Upper lobe of left lung (tissue), 6 donors: ENCODE results near the gene PROSER2. TPM values are rescaled to one million over a fixed set of nuclear protein-coding genes. Genes with fewer than 3 reads are reported as not detected.

ENCODE experiments used
- ATAC-seq, 2 donors: fragments of 200-7000 bp; cut with Tn5 transposase; one replicate each; pipeline ENCODE4 v1.9.1; 2022; ENCODE audit warnings: mild to moderate bottlenecking in 2 of 2, moderate library complexity in 2 of 2; ENCODE audit not compliant: low FRiP score in 2 of 2
- DNase-seq, 2 donors: peaks; one replicate each; pipeline ENCODE4 v3.0.0-alpha.2; 2019 to 2020
- H3K27ac ChIP-seq, 4 donors: fragments of 200-600 bp; sonication (generic); one replicate each; pipeline ENCODE4 v1.5.1; 2016 to 2019
- H3K27me3 ChIP-seq, 4 donors: fragments of 200-600 bp; sonication (generic); one replicate each; pipeline ENCODE4 v1.5.1; 2017 to 2019
- H3K36me3 ChIP-seq, 4 donors: fragments of 200-600 bp; sonication (generic); one replicate each; pipeline ENCODE4 v1.5.1; 2016 to 2019
- H3K4me1 ChIP-seq, 4 donors: fragments of 200-600 bp; sonication (generic); one replicate each; pipeline ENCODE4 v1.5.1; 2018 to 2019
- H3K4me3 ChIP-seq, 4 donors: fragments of 200-600 bp; sonication (generic); one replicate each; pipeline ENCODE4 v1.5.1; 2017 to 2019; ENCODE audit warnings: mild to moderate bottlenecking in 2 of 4, moderate library complexity in 1 of 4
- H3K9me3 ChIP-seq, 4 donors: fragments of 200-600 bp; sonication (generic); one replicate each; pipeline ENCODE4 v1.5.1; 2018 to 2019
- EP300 ChIP-seq, 4 donors: sonication (generic); formaldehyde crosslinking; IDR thresholded peaks; one replicate each; pipeline ENCODE4 v1.5.1; 2017; ENCODE audit warnings: antibody characterized with exemption in 4 of 4, control low read depth in 2 of 4
- POLR2A ChIP-seq, 4 donors: fragments of 450-650 bp; IDR thresholded peaks; one replicate each; pipeline ENCODE4 v1.5.1; 2016 to 2017; ENCODE audit warnings: antibody characterized with exemption in 4 of 4, mild to moderate bottlenecking in 2 of 4
- POLR2AphosphoS5 ChIP-seq, 2 donors: sonication (generic); formaldehyde crosslinking; IDR thresholded peaks; one replicate each; pipeline ENCODE4 v1.5.1; 2017; ENCODE audit warnings: antibody characterized with exemption in 2 of 2
- WGBS, 2 donors: methylation state at CpG; one replicate each; pipeline ENCODE4 v1.1.5; 2017 to 2018; 5-methylcytosine and 5-hydroxymethylcytosine counted together
- total RNA-seq, 6 donors: library from RNA; depleted of rRNA in 4 of 6; stranded (reverse); fragments of >200 nt in 4 of 6; gene quantifications; one replicate each; pipeline versions ENCODE4 v1.1.0 to v1.2.1, GENCODE V29; 2016 to 2021
- TF ChIP-seq, protein P1 (sequence below), 6 experiments: fragments of 450-650 bp in 4 of 6; fragments of 200-600 bp in 2 of 6; sonication (generic) in 2 of 6; IDR thresholded peaks; one replicate each; pipeline ENCODE4 v1.5.1; 2016 to 2019; ENCODE audit warnings: antibody characterized with exemption in 6 of 6
- donor health status: DM: no; HTN: no; CAD: no; lungs with moderate emphysema.
- donor health status: DM: no; HTN: yes; CAD: no; lungs with severe emphysema.

PROSER2 gene
- total RNA-seq, 6 donors from 2014 or later, result 19.8 to 64.5 (median 24.7) TPM

- DNase-seq, result no peak
- TF ChIP-seq EP300 (IDR thresholded peaks at IDR 0.05), result no peak
- WGBS, 2 donors, result 12 to 15% methylated on average over 6 of the region's 6 CpGs
Measured at GRCh38 chr10:11823989-11824346, 812 bp downstream of the PROSER2 start.

GRCh38 chr10:11824376-11824775 is 1.2 kb downstream of the PROSER2 start:
- H3K4me3 ChIP-seq, result peak overlapping the region; percentile 55 to 85 (median 84)
- no peak for ATAC-seq
- peak overlapping the region; percentile 86 to 90 (median 90) for H3K27ac ChIP-seq
- no peaks in the 10 kb centered on the region for H3K36me3 ChIP-seq
- TF ChIP-seq EP300 (IDR thresholded peaks at IDR 0.05) (no peak), POLR2A (IDR thresholded peaks at IDR 0.05) (no peak), POLR2AphosphoS5 (IDR thresholded peaks at IDR 0.05) (no peak)
- TF ChIP-seq, protein P1, sequence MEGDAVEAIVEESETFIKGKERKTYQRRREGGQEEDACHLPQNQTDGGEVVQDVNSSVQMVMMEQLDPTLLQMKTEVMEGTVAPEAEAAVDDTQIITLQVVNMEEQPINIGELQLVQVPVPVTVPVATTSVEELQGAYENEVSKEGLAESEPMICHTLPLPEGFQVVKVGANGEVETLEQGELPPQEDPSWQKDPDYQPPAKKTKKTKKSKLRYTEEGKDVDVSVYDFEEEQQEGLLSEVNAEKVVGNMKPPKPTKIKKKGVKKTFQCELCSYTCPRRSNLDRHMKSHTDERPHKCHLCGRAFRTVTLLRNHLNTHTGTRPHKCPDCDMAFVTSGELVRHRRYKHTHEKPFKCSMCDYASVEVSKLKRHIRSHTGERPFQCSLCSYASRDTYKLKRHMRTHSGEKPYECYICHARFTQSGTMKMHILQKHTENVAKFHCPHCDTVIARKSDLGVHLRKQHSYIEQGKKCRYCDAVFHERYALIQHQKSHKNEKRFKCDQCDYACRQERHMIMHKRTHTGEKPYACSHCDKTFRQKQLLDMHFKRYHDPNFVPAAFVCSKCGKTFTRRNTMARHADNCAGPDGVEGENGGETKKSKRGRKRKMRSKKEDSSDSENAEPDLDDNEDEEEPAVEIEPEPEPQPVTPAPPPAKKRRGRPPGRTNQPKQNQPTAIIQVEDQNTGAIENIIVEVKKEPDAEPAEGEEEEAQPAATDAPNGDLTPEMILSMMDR (IDR thresholded peaks at IDR 0.05), result no peak
- peaks cover 0 to 36% (median 12%) of the 10 kb centered on the region in 4 donors for H3K4me1 ChIP-seq
- WGBS, 2 donors, result 39 to 45% methylated on average over 6 of the region's 6 CpGs
- H3K27me3 ChIP-seq, result peaks cover 0 to 8% (median 0%) of the 10 kb centered on the region in 4 donors
- H3K9me3 ChIP-seq, result no peaks in the 10 kb centered on the region
- no peak for DNase-seq

More at GRCh38 chr10:11823989-11824346, 812 bp downstream of the PROSER2 start:
- H3K36me3 ChIP-seq, result no peaks in the 10 kb centered on the region
- no peaks in the 10 kb centered on the region for H3K9me3 ChIP-seq
- H3K27ac ChIP-seq, result peak overlapping the region; percentile 86 to 90 (median 90)
- ATAC-seq, result no peak
- peak overlapping the region; percentile 55 to 85 (median 84) for H3K4me3 ChIP-seq
- H3K4me1 ChIP-seq, result peaks cover 0 to 36% (median 12%) of the 10 kb centered on the region in 4 donors
- H3K27me3 ChIP-seq, result peaks cover 0 to 8% (median 0%) of the 10 kb centered on the region in 4 donors

- no peaks in the 10 kb centered on the region for H3K36me3 ChIP-seq
- H3K27me3 ChIP-seq, result peaks cover 0 to 8% (median 0%) of the 10 kb centered on the region in 4 donors
- H3K4me3 ChIP-seq, result peak overlapping the region in 3 of 4 donors; percentile 83 to 85 (median 84)
- WGBS, 2 donors, result 75 to 82% methylated on average over 11 of the region's 11 CpGs
- TF ChIP-seq, protein P1 (IDR thresholded peaks at IDR 0.05), result no peak
- TF ChIP-seq POLR2AphosphoS5 (IDR thresholded peaks at IDR 0.05) (no peak), EP300 (IDR thresholded peaks at IDR 0.05) (no peak), POLR2A (IDR thresholded peaks at IDR 0.05) (no peak)
- DNase-seq (no peak), ATAC-seq (peak in 1 of 2 donors; percentile 22)
- H3K9me3 ChIP-seq, result no peaks in the 10 kb centered on the region
- H3K27ac ChIP-seq, result peak overlapping the region in 3 of 4 donors; percentile 86 to 90 (median 90)
- peaks cover 0 to 36% (median 10%) of the 10 kb centered on the region in 4 donors for H3K4me1 ChIP-seq
Measured at GRCh38 chr10:11824825-11825224, 1.7 kb downstream of the PROSER2 start.

DNA sequence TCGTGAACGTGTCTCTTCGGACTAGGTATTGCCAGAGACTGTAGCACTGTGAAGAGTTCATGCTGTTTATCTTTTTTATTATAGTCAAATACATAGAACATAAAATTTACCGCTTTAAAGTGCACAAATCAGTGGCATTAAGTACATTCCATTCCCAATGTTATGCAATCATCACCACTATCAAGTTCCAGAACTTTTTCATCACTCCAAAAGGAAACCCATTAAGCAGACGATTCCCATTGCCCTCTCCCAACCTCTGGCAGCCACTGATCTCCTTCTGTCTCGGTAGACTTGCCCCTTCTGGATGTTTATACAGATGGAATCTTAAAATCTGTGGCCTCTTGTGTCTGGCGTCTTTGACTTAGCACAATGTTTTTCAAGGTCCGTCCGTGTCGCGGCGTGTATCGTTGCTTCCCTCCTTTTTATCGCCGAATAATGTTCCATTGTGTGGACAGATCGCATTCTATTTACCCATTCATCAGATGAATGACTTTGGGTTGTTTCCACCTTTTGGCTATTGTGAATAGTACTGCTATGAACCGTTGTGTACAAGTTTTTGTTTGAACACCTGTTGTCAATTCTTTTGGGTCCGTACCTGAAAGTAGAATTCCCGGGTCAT is 2.7 kb downstream of the PROSER2 start:
- no peak for ATAC-seq
- Histone ChIP-seq H3K36me3 (no peaks in the 10 kb centered on the region), H3K4me3 (peak overlapping the region in 3 of 4 donors; percentile 83 to 85 (median 84)), H3K4me1 (peaks cover 1 to 46% (median 17%) of the 10 kb centered on the region in 4 donors), H3K27ac (peak overlapping the region in 2 of 4 donors; percentile 86 to 90), H3K27me3 (peaks cover 0 to 8% (median 0%) of the 10 kb centered on the region in 4 donors), H3K9me3 (no peaks in the 10 kb centered on the region)
- DNase-seq, result no peak
- WGBS, 2 donors, result 78 to 80% methylated on average over 19 of the region's 19 CpGs
- TF ChIP-seq, protein P1 (IDR thresholded peaks at IDR 0.05), result no peak
- TF ChIP-seq POLR2AphosphoS5 (IDR thresholded peaks at IDR 0.05), result no peak
- no peak for TF ChIP-seq POLR2A (IDR thresholded peaks at IDR 0.05)
- TF ChIP-seq EP300 (IDR thresholded peaks at IDR 0.05), result no peak

DNA sequence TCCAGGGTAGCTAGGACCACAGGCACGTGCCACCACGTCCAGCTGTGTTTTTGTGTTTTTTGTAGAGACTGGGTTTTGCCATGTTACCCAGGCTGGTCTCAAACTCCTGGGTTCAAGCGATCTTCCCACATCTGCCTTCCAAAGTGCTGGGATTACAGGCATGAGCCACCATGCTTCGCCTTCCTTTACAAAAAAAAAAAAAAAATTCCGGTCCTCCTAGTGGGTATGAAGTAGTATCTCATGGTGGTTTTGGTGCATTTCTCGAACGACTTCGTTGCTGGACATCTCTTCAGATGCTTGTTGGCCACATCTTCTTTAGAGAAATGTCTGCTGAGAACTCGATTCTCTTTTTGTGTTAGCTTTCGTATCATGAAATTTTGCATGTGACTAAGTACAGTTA is 3.9 kb downstream of the PROSER2 start:
- peaks cover 0 to 8% (median 0%) of the 10 kb centered on the region in 4 donors for H3K27me3 ChIP-seq
- H3K27ac ChIP-seq, result no peak overlapping the region
- no peak overlapping the region for H3K4me3 ChIP-seq
- no peaks in the 10 kb centered on the region for H3K9me3 ChIP-seq
- DNase-seq, result no peak
- 89 to 92% methylated on average over 10 of the region's 10 CpGs for WGBS, 2 donors
- peaks cover 3 to 48% (median 22%) of the 10 kb centered on the region in 4 donors for H3K4me1 ChIP-seq
- H3K36me3 ChIP-seq, result no peaks in the 10 kb centered on the region
- TF ChIP-seq POLR2AphosphoS5 (IDR thresholded peaks at IDR 0.05) (no peak), POLR2A (IDR thresholded peaks at IDR 0.05) (no peak), EP300 (IDR thresholded peaks at IDR 0.05) (no peak)
- TF ChIP-seq, protein P1 (IDR thresholded peaks at IDR 0.05), result no peak
- ATAC-seq, result no peak
